Uterus (tissue), 2 donors: ENCODE results near the gene PARD6A.

Experiments used
- POLR2A ChIP-seq, 2 donors: fragments of 450-650 bp; IDR thresholded peaks; one replicate each; pipeline ENCODE4 v1.6.1; 2016; ENCODE audit warnings: antibody characterized with exemption in 2 of 2, mild to moderate bottlenecking in 1 of 2, moderate library complexity in 1 of 2
- TF ChIP-seq, protein P1 (sequence below), 4 experiments: fragments of 200-600 bp in 2 of 4; fragments of 450-650 bp in 2 of 4; sonication (generic) in 2 of 4; IDR thresholded peaks; one replicate each; pipeline ENCODE4 v1.5.1; 2016 to 2019; ENCODE audit warnings: antibody characterized with exemption in 4 of 4, mild to moderate bottlenecking in 2 of 4, moderate library complexity in 1 of 4

GRCh38 chr16:67668495-67669157 lies 7.9 kb downstream of the PARD6A start:
- TF ChIP-seq, protein P1, sequence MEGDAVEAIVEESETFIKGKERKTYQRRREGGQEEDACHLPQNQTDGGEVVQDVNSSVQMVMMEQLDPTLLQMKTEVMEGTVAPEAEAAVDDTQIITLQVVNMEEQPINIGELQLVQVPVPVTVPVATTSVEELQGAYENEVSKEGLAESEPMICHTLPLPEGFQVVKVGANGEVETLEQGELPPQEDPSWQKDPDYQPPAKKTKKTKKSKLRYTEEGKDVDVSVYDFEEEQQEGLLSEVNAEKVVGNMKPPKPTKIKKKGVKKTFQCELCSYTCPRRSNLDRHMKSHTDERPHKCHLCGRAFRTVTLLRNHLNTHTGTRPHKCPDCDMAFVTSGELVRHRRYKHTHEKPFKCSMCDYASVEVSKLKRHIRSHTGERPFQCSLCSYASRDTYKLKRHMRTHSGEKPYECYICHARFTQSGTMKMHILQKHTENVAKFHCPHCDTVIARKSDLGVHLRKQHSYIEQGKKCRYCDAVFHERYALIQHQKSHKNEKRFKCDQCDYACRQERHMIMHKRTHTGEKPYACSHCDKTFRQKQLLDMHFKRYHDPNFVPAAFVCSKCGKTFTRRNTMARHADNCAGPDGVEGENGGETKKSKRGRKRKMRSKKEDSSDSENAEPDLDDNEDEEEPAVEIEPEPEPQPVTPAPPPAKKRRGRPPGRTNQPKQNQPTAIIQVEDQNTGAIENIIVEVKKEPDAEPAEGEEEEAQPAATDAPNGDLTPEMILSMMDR (IDR thresholded peaks at IDR 0.05), result no peak
- no peak for TF ChIP-seq POLR2A (IDR thresholded peaks at IDR 0.05)
